Hepatocyte (in vitro differentiated cells): ENCODE measurements around the gene THAP3. TPM values are rescaled to one million over a fixed set of nuclear protein-coding genes. Genes with fewer than 3 reads are reported as not detected.
"Not testable (repeated sequence)": the region's sequence is repeated elsewhere in the genome, so short reads cannot be mapped to it uniquely, and the experiment has no call there.

Experiments
- DNase-seq: peaks from one replicate; pipeline ENCODE4 v3.0.0-alpha.2; 2016; ENCODE audit warnings: low spot score
- H2AFZ ChIP-seq: fragments of 200-600 bp; sonication (generic); 2 replicates; pipeline ENCODE4 v1.6.0; 2016; ENCODE audit warnings: antibody characterized with exemption, mild to moderate bottlenecking
- H3K27ac ChIP-seq: fragments of 200-600 bp; sonication (generic); 2 replicates; pipeline ENCODE4 v1.5.1; 2016; ENCODE audit warnings: mild to moderate bottlenecking
- H3K27me3 ChIP-seq: fragments of 200-600 bp; sonication (generic); 2 replicates; pipeline ENCODE4 v1.6.1; 2016
- H3K36me3 ChIP-seq: fragments of 200-600 bp; sonication (generic); replicated peaks from 2 replicates; pipeline ENCODE4 v1.5.1; 2016; ENCODE audit warnings: low read depth; ENCODE audit not compliant: insufficient read depth
- H3K4me1 ChIP-seq: fragments of 200-600 bp; sonication (generic); 2 replicates; pipeline ENCODE4 v1.5.1; 2016; ENCODE audit warnings: mild to moderate bottlenecking, moderate library complexity; ENCODE audit not compliant: insufficient read depth
- H3K4me2 ChIP-seq: fragments of 200-600 bp; sonication (generic); 2 replicates; pipeline ENCODE4 v1.6.0; 2016
- H3K4me3 ChIP-seq: fragments of 200-600 bp; sonication (generic); 2 replicates; pipeline ENCODE4 v1.5.1; 2016; ENCODE audit warnings: mild to moderate bottlenecking
- H3K79me2 ChIP-seq: fragments of 200-600 bp; sonication (generic); 2 replicates; pipeline ENCODE4 v1.6.0; 2017; ENCODE audit warnings: mild to moderate bottlenecking
- H3K9me2 ChIP-seq: fragments of 200-600 bp; sonication (generic); replicated peaks from 2 replicates; pipeline ENCODE4 v1.6.0; 2017; ENCODE audit warnings: mild to moderate bottlenecking; ENCODE audit not compliant: insufficient read depth
- H3K9me3 ChIP-seq: fragments of 200-600 bp; sonication (generic); 2 replicates; pipeline ENCODE4 v1.5.1; 2016; ENCODE audit warnings: low read depth, mild to moderate bottlenecking
- H4K20me1 ChIP-seq: fragments of 200-600 bp; sonication (generic); 2 replicates; pipeline ENCODE4 v1.6.0; 2016; ENCODE audit warnings: mild to moderate bottlenecking; ENCODE audit not compliant: insufficient read depth, poor library complexity, severe bottlenecking
- CTCF ChIP-seq: fragments of 200-600 bp; sonication (generic); IDR thresholded peaks from 2 replicates; pipeline ENCODE4 v1.5.1; 2016; ENCODE audit warnings: antibody characterized with exemption, mild to moderate bottlenecking; ENCODE audit not compliant: poor library complexity
- EZH2 ChIP-seq: fragments of 200-600 bp; sonication (generic); IDR thresholded peaks from 2 replicates; pipeline ENCODE4 v1.6.1; 2016; ENCODE audit warnings: antibody characterized with exemption, mild to moderate bottlenecking, borderline replicate concordance
- EZH2phosphoT487 ChIP-seq: fragments of 200-600 bp; sonication (generic); IDR thresholded peaks from one replicate; pipeline ENCODE4 v1.6.1; 2018; ENCODE audit warnings: antibody characterized with exemption, mild to moderate bottlenecking, low read depth, moderate library complexity; ENCODE audit not compliant: unreplicated experiment, severe bottlenecking
- WGBS: methylation state at CpG from one replicate; pipeline ENCODE4 v1.1.6; 2016; ENCODE audit warnings: low lambda C conversion rate; ENCODE audit errors: missing lambda C conversion rate; 5-methylcytosine and 5-hydroxymethylcytosine counted together
- polyA plus RNA-seq: library from polyadenylated mRNA; unstranded; fragments of >200 nt; fragmentation: Nextera tagmentation; extraction: Ambion mirVana; gene quantifications from 2 replicates; pipeline ENCODE4 v1.2.1, GENCODE V29; 2016
- total RNA-seq: library from RNA; depleted of rRNA; stranded (reverse); fragments of >200 nt; gene quantifications from 2 replicates; pipeline ENCODE4 v1.2.3, GENCODE V29; 2014

THAP3 gene
- total and polyA plus RNA-seq, 2 experiments from 2014 or later = 13.0 to 26.5 TPM

GRCh38 chr1:6635161-6635909, 10.7 kb downstream of the THAP3 start:
- 96% methylated on average over 20 of the region's 20 CpGs for WGBS
- Histone ChIP-seq H3K36me3 (no peaks in the 10 kb centered on the region), H3K27ac (no peak overlapping the region), H3K4me2 (no peak overlapping the region), H3K27me3 (no peaks in the 10 kb centered on the region), H3K4me3 (no peak overlapping the region), H3K79me2 (no peaks in the 10 kb centered on the region), H3K4me1 (no peaks in the 10 kb centered on the region), H3K9me2 (no peaks in the 10 kb centered on the region), H3K9me3 (no peaks in the 10 kb centered on the region), H4K20me1 (no peaks in the 10 kb centered on the region), H2AFZ (no peak overlapping the region)
- no peak for TF ChIP-seq EZH2phosphoT487
- no peak for TF ChIP-seq EZH2
- TF ChIP-seq CTCF = no peak
- no peak for DNase-seq

- Histone ChIP-seq H3K9me2 (no peaks in the 10 kb centered on the region), H3K27me3 (no peaks in the 10 kb centered on the region), H3K4me2 (no peak overlapping the region), H4K20me1 (no peaks in the 10 kb centered on the region), H3K4me1 (no peaks in the 10 kb centered on the region), H3K27ac (no peak overlapping the region), H3K36me3 (no peaks in the 10 kb centered on the region), H2AFZ (no peak overlapping the region), H3K79me2 (no peaks in the 10 kb centered on the region), H3K9me3 (no peaks in the 10 kb centered on the region), H3K4me3 (no peak overlapping the region)
- no peak for TF ChIP-seq EZH2
- TF ChIP-seq CTCF = no peak
- no peak for TF ChIP-seq EZH2phosphoT487
- DNase-seq = no peak
- WGBS = 89% methylated on average over 16 of the region's 16 CpGs
Observed at GRCh38 chr1:6635910-6636760, 11.5 kb downstream of the THAP3 start.

GRCh38 chr1:6636778-6637177, 12.1 kb downstream of the THAP3 start:
- not testable (repeated sequence) for DNase-seq, H3K4me1 ChIP-seq, H3K9me2 ChIP-seq, H3K36me3 ChIP-seq, H3K4me2 ChIP-seq, H4K20me1 ChIP-seq, H2AFZ ChIP-seq, H3K27me3 ChIP-seq, H3K79me2 ChIP-seq, H3K27ac ChIP-seq, H3K4me3 ChIP-seq, H3K9me3 ChIP-seq
- WGBS = 90% methylated on average over 6 of the region's 6 CpGs

GRCh38 chr1:6637770-6638169, 13.1 kb downstream of the THAP3 start:
- WGBS = 95% methylated on average over 9 of the region's 9 CpGs
- Histone ChIP-seq H3K9me2 (no peaks in the 10 kb centered on the region), H2AFZ (no peak overlapping the region), H3K9me3 (no peaks in the 10 kb centered on the region), H3K79me2 (no peaks in the 10 kb centered on the region), H3K27me3 (no peaks in the 10 kb centered on the region), H3K4me2 (no peak overlapping the region), H3K4me3 (no peak overlapping the region), H3K27ac (no peak overlapping the region), H3K4me1 (no peaks in the 10 kb centered on the region), H4K20me1 (no peaks in the 10 kb centered on the region), H3K36me3 (no peaks in the 10 kb centered on the region)
- no peak for DNase-seq
- TF ChIP-seq EZH2 (no peak), EZH2phosphoT487 (no peak), CTCF (no peak)
